HepG2 (cell line): ENCODE measurements around the gene FAT1. TPM values are rescaled to one million over a fixed set of nuclear protein-coding genes. Genes with fewer than 3 reads are reported as not detected.

Experiments used
- CREB3 ChIP-seq: sonication (generic); formaldehyde crosslinking; IDR thresholded peaks from 2 replicates; pipeline ENCODE4 v1.5.0; 2020; ENCODE audit warnings: missing genetic modification reagents
- PBX2 ChIP-seq: IDR thresholded peaks from 2 replicates; pipeline ENCODE4 v1.6.1; 2016; ENCODE audit warnings: control low read depth
- POGK ChIP-seq: sonication (generic); formaldehyde crosslinking; conservative IDR thresholded peaks from 2 replicates; pipeline ENCODE4 v1.8.0; 2022; ENCODE audit warnings: mild to moderate bottlenecking, moderate library complexity, missing genetic modification reagents
- RAD21 ChIP-seq: fragments of 450-650 bp; formaldehyde crosslinking; IDR thresholded peaks from 2 replicates; pipeline ENCODE4 v1.5.0; 2020; ENCODE audit warnings: mild to moderate bottlenecking
- RFX5 ChIP-seq: IDR thresholded peaks from 2 replicates; pipeline ENCODE4 v1.6.1; 2011; ENCODE audit warnings: low read depth, low read length, improper control_type of control experiment
- RXRB ChIP-seq: IDR thresholded peaks from 2 replicates; pipeline ENCODE4 v1.6.1; 2016; ENCODE audit warnings: borderline replicate concordance, missing genetic modification reagents, missing compliant biosample characterization
- SKI ChIP-seq: fragments of 450-650 bp; IDR thresholded peaks from one replicate; pipeline ENCODE4 v1.6.1; 2018; ENCODE audit warnings: mild to moderate bottlenecking; ENCODE audit not compliant: partially characterized antibody
- ZNF138 ChIP-seq: sonication (generic); formaldehyde crosslinking; IDR thresholded peaks from 2 replicates; pipeline ENCODE4 v1.5.0; 2020; ENCODE audit warnings: mild to moderate bottlenecking, low read depth, missing genetic modification reagents
- ZNF296 ChIP-seq: sonication (generic); formaldehyde crosslinking; conservative IDR thresholded peaks from 2 replicates; pipeline ENCODE4 v1.5.0; 2020; ENCODE audit warnings: mild to moderate bottlenecking, missing genetic modification reagents
- ZNF34 ChIP-seq: sonication (generic); formaldehyde crosslinking; IDR thresholded peaks from 2 replicates; pipeline ENCODE4 v1.4.0; 2020; ENCODE audit warnings: mild to moderate bottlenecking, missing genetic modification reagents, borderline replicate concordance
- ZNF496 ChIP-seq: sonication (generic); formaldehyde crosslinking; IDR thresholded peaks from 2 replicates; pipeline ENCODE4 v1.8.1; 2023; ENCODE audit warnings: mild to moderate bottlenecking, moderate library complexity, missing genetic modification reagents; ENCODE audit not compliant: insufficient replicate concordance
- polyA plus RNA-seq, 8 experiments: library from polyadenylated mRNA; depleted of rRNA in 3 of 8; stranded (reverse) in 7 of 8; unstranded in 1 of 8; fragments of >200 nt; fragmentation: Illumina TruSeq in 4 of 8; extraction: Trizol in 4 of 8; gene quantifications; 2 replicates each; pipeline versions ENCODE4 v1.2.1 to v1.2.3, GENCODE V29; 2011 to 2016; ENCODE audit warnings: low read depth in 4 of 8, missing spikeins in 1 of 8, mixed read lengths in 1 of 8; ENCODE audit not compliant: insufficient read depth in 1 of 8
- total RNA-seq, 5 experiments: library from RNA; depleted of rRNA; stranded (reverse); fragments of >200 nt; fragmentation: Illumina TruSeq; extraction: Trizol; gene quantifications; 2 replicates each; pipeline ENCODE4 v1.2.3, GENCODE V29; 2016; ENCODE audit warnings: low read depth in 1 of 5
- TF ChIP-seq, protein P1 (sequence below): IDR thresholded peaks from 2 replicates; pipeline ENCODE4 v1.4.0; 2020; ENCODE audit warnings: mild to moderate bottlenecking, missing genetic modification reagents
- TF ChIP-seq, protein P2 (sequence below): sonication (generic); formaldehyde crosslinking; IDR thresholded peaks from 2 replicates; pipeline ENCODE4 v1.8.0; 2022; ENCODE audit warnings: missing genetic modification reagents, mild to moderate bottlenecking, borderline replicate concordance
- TF ChIP-seq, protein P3 (sequence below): sonication (generic); formaldehyde crosslinking; IDR thresholded peaks from 2 replicates; pipeline ENCODE4 v1.4.0; 2020; ENCODE audit warnings: missing genetic modification reagents
- TF ChIP-seq, protein P4 (sequence below): sonication (generic); formaldehyde crosslinking; IDR thresholded peaks from 2 replicates; pipeline ENCODE4 v1.4.0; 2020; ENCODE audit warnings: missing genetic modification reagents

FAT1 gene
- total and polyA plus RNA-seq, 2 of the 13 experiments (the other 11 are each of a cell fraction or from before 2014, with no cell fraction given) = 185 to 216 TPM

DNA sequence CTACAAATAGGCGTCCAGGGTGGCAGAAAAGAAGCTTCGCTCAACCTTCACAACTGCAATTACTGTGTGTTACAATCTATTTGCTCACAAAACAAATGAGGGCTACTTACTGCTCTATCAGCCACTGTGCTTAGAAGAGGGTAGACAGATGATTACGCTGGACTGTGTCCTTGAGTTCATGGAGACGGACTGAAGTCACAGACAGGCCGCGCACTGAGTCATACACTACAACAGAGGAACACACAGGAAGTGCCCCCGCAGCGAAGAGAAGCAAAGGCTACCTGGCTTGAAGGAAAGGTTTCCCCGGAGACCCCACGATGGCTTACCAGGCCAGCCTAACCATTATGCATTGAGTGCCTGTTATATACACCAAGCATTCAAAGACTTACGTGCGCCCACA lies 25.6 kb downstream of the FAT1 start (continued):
- TF ChIP-seq RFX5 (no peak), ZNF496 (CRISPR knock-in tag) (no peak), RXRB (CRISPR knock-in tag) (peak; percentile 71; the same call in 1 of the 2 replicates), ZNF138 (CRISPR knock-in tag) (no peak), ZNF296 (CRISPR knock-in tag) (no peak), CREB3 (CRISPR knock-in tag) (no peak), POGK (CRISPR knock-in tag) (peak; percentile 62; the same call in 1 of the 2 replicates), ZNF34 (CRISPR knock-in tag) (0 out of 2 replicates have a peak, but pooled peaks have one; percentile 49), RAD21 (no peak), PBX2 (CRISPR knock-in tag) (no peak), SKI (peak; percentile 79)
- TF ChIP-seq, protein P1, sequence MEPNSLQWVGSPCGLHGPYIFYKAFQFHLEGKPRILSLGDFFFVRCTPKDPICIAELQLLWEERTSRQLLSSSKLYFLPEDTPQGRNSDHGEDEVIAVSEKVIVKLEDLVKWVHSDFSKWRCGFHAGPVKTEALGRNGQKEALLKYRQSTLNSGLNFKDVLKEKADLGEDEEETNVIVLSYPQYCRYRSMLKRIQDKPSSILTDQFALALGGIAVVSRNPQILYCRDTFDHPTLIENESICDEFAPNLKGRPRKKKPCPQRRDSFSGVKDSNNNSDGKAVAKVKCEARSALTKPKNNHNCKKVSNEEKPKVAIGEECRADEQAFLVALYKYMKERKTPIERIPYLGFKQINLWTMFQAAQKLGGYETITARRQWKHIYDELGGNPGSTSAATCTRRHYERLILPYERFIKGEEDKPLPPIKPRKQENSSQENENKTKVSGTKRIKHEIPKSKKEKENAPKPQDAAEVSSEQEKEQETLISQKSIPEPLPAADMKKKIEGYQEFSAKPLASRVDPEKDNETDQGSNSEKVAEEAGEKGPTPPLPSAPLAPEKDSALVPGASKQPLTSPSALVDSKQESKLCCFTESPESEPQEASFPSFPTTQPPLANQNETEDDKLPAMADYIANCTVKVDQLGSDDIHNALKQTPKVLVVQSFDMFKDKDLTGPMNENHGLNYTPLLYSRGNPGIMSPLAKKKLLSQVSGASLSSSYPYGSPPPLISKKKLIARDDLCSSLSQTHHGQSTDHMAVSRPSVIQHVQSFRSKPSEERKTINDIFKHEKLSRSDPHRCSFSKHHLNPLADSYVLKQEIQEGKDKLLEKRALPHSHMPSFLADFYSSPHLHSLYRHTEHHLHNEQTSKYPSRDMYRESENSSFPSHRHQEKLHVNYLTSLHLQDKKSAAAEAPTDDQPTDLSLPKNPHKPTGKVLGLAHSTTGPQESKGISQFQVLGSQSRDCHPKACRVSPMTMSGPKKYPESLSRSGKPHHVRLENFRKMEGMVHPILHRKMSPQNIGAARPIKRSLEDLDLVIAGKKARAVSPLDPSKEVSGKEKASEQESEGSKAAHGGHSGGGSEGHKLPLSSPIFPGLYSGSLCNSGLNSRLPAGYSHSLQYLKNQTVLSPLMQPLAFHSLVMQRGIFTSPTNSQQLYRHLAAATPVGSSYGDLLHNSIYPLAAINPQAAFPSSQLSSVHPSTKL (CRISPR knock-in tag) = peak; percentile 87
- TF ChIP-seq, protein P2, sequence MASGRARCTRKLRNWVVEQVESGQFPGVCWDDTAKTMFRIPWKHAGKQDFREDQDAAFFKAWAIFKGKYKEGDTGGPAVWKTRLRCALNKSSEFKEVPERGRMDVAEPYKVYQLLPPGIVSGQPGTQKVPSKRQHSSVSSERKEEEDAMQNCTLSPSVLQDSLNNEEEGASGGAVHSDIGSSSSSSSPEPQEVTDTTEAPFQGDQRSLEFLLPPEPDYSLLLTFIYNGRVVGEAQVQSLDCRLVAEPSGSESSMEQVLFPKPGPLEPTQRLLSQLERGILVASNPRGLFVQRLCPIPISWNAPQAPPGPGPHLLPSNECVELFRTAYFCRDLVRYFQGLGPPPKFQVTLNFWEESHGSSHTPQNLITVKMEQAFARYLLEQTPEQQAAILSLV (CRISPR knock-in tag) = 0 out of 2 replicates have a peak, but pooled peaks have one; percentile 56
- TF ChIP-seq, protein P3, sequence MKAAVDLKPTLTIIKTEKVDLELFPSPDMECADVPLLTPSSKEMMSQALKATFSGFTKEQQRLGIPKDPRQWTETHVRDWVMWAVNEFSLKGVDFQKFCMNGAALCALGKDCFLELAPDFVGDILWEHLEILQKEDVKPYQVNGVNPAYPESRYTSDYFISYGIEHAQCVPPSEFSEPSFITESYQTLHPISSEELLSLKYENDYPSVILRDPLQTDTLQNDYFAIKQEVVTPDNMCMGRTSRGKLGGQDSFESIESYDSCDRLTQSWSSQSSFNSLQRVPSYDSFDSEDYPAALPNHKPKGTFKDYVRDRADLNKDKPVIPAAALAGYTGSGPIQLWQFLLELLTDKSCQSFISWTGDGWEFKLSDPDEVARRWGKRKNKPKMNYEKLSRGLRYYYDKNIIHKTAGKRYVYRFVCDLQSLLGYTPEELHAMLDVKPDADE = no peak
- TF ChIP-seq, protein P4, sequence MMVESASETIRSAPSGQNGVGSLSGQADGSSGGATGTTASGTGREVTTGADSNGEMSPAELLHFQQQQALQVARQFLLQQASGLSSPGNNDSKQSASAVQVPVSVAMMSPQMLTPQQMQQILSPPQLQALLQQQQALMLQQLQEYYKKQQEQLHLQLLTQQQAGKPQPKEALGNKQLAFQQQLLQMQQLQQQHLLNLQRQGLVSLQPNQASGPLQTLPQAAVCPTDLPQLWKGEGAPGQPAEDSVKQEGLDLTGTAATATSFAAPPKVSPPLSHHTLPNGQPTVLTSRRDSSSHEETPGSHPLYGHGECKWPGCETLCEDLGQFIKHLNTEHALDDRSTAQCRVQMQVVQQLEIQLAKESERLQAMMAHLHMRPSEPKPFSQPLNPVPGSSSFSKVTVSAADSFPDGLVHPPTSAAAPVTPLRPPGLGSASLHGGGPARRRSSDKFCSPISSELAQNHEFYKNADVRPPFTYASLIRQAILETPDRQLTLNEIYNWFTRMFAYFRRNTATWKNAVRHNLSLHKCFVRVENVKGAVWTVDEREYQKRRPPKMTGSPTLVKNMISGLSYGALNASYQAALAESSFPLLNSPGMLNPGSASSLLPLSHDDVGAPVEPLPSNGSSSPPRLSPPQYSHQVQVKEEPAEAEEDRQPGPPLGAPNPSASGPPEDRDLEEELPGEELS (CRISPR knock-in tag) = peak; percentile 71; the same call in 1 of the 2 replicates
